Measurements from ENCODE around the gene CEBPA.
"Not testable (repeated sequence)": the region's sequence is repeated elsewhere in the genome, so short reads cannot be mapped to it uniquely, and the experiment has no call there.

Gene CEBPA

GRCh38 chr19:33298146-33298911, 4.0 kb downstream of the CEBPA start:
- H3K4me3 ChIP-seq (ENCODE audit: low read depth, low read length), result peak overlapping the region; percentile 78
- peak; percentile 67 for DNase-seq (ENCODE audit: low read depth)
- TF ChIP-seq POLR2A (IDR thresholded peaks at IDR 0.05; ENCODE audit: extremely low read depth, insufficient read length) (no peak), MYC (IDR thresholded peaks at IDR 0.05; ENCODE audit: low read depth, low read length) (no peak), MAX (IDR thresholded peaks at IDR 0.05; ENCODE audit: low read depth, low read length) (no peak)

GRCh38 chr19:33297401-33298145, 4.8 kb downstream of the CEBPA start:
- TF ChIP-seq MAX (IDR thresholded peaks at IDR 0.05; ENCODE audit: low read depth, low read length) (no peak), MYC (IDR thresholded peaks at IDR 0.05; ENCODE audit: low read depth, low read length) (no peak), CTCF (IDR thresholded peaks at IDR 0.05; ENCODE audit: low read depth, low read length) (no peak), POLR2A (IDR thresholded peaks at IDR 0.05; ENCODE audit: extremely low read depth, insufficient read length) (no peak)
- no peak overlapping the region for H3K4me3 ChIP-seq (ENCODE audit: low read depth, low read length)
- DNase-seq (ENCODE audit: low read depth), result peak; percentile 57

GRCh38 chr19:33296488-33296971, 5.8 kb downstream of the CEBPA start:
- DNase-seq (ENCODE audit: low read depth), result no peak
- no peak overlapping the region for H3K4me3 ChIP-seq (ENCODE audit: low read depth, low read length)
- no peak for TF ChIP-seq CTCF (IDR thresholded peaks at IDR 0.05; ENCODE audit: low read depth, low read length)
- TF ChIP-seq MAX (IDR thresholded peaks at IDR 0.05; ENCODE audit: low read depth, low read length), result no peak
- no peak for TF ChIP-seq MYC (IDR thresholded peaks at IDR 0.05; ENCODE audit: low read depth, low read length)
- no peak for TF ChIP-seq POLR2A (IDR thresholded peaks at IDR 0.05; ENCODE audit: extremely low read depth, insufficient read length)

- no peak overlapping the region for H3K4me3 ChIP-seq (ENCODE audit: low read depth, low read length)
- TF ChIP-seq POLR2A (IDR thresholded peaks at IDR 0.05; ENCODE audit: extremely low read depth, insufficient read length) (no peak), MYC (IDR thresholded peaks at IDR 0.05; ENCODE audit: low read depth, low read length) (no peak), CTCF (IDR thresholded peaks at IDR 0.05; ENCODE audit: low read depth, low read length) (no peak), MAX (IDR thresholded peaks at IDR 0.05; ENCODE audit: low read depth, low read length) (no peak)
Observed at GRCh38 chr19:33295621-33296487, 6.5 kb downstream of the CEBPA start.

GRCh38 chr19:33295046-33295445, 7.3 kb downstream of the CEBPA start:
- H3K4me3 ChIP-seq (ENCODE audit: low read depth, low read length); DNase-seq (ENCODE audit: low read depth): not testable (repeated sequence)

More at GRCh38 chr19:33295621-33296487, 6.5 kb downstream of the CEBPA start:
- no peak for DNase-seq (ENCODE audit: low read depth)

GRCh38 chr19:33294058-33294798, 8.1 kb downstream of the CEBPA start:
- TF ChIP-seq CTCF (IDR thresholded peaks at IDR 0.05; ENCODE audit: low read depth, low read length) (no peak), POLR2A (IDR thresholded peaks at IDR 0.05; ENCODE audit: extremely low read depth, insufficient read length) (no peak), MAX (IDR thresholded peaks at IDR 0.05; ENCODE audit: low read depth, low read length) (no peak), MYC (IDR thresholded peaks at IDR 0.05; ENCODE audit: low read depth, low read length) (no peak)
- peak overlapping the region; percentile 25 for H3K4me3 ChIP-seq (ENCODE audit: low read depth, low read length)
- DNase-seq (ENCODE audit: low read depth), result no peak

Measured in NB4 (cell line).